ENCODE measurements around the gene CCDC90B.

GRCh38 chr11:83287631-83288030 lies 1.5 kb upstream of the CCDC90B start:
- TF ChIP-seq TAF1 (IDR thresholded peaks at IDR 0.05; ENCODE audit: low read depth) (no peak), REST (IDR thresholded peaks at IDR 0.05; ENCODE audit: low read depth) (no peak), YY1 (IDR thresholded peaks at IDR 0.05; ENCODE audit: low read depth) (no peak), CEBPB (IDR thresholded peaks at IDR 0.05) (no peak), ZBTB7A (IDR thresholded peaks at IDR 0.05; ENCODE audit: low read depth) (no peak), EP300 (IDR thresholded peaks at IDR 0.05; ENCODE audit: borderline replicate concordance) (no peak), CREB1 (IDR thresholded peaks at IDR 0.05; ENCODE audit: low read depth) (no peak), MAX (IDR thresholded peaks at IDR 0.05) (no peak), RAD21 (IDR thresholded peaks at IDR 0.05; ENCODE audit: low read depth) (no peak), TCF12 (IDR thresholded peaks at IDR 0.05; ENCODE audit: low read depth) (no peak), TEAD4 (IDR thresholded peaks at IDR 0.05) (no peak), EGR1 (IDR thresholded peaks at IDR 0.05) (no peak), USF1 (IDR thresholded peaks at IDR 0.05) (no peak)

Measured in Ishikawa (cell line).